HepG2 (cell line): Measurements from ENCODE around the gene CORO7. TPM values are rescaled to one million over a fixed set of nuclear protein-coding genes. Genes with fewer than 3 reads are reported as not detected.

Source experiments
- CCAR2 ChIP-seq: fragments of 200-400 bp; formaldehyde crosslinking; optimal IDR thresholded peaks from 2 replicates; pipeline ENCODE3; 2018; ENCODE audit warnings: low read depth, mild to moderate bottlenecking, low read length, moderate library complexity
- JDP2 ChIP-seq: sonication (generic); formaldehyde crosslinking; IDR thresholded peaks from 2 replicates; pipeline ENCODE4 v1.8.1; 2022; ENCODE audit warnings: missing genetic modification reagents, borderline replicate concordance
- KDM4B ChIP-seq: sonication (generic); formaldehyde crosslinking; IDR thresholded peaks from 2 replicates; pipeline ENCODE4 v1.4.0; 2020; ENCODE audit warnings: missing genetic modification reagents
- NFIC ChIP-seq: IDR thresholded peaks from 2 replicates; pipeline ENCODE4 v1.6.1; 2012; ENCODE audit warnings: mild to moderate bottlenecking, low read length, inconsistent platforms
- NKX3-1 ChIP-seq: sonication (generic); formaldehyde crosslinking; IDR thresholded peaks from 2 replicates; pipeline ENCODE4 v1.5.0; 2020; ENCODE audit warnings: missing genetic modification reagents
- RARG ChIP-seq: sonication (generic); formaldehyde crosslinking; IDR thresholded peaks from 2 replicates; pipeline ENCODE4 v1.4.0; 2020; ENCODE audit warnings: low read depth, mild to moderate bottlenecking, missing genetic modification reagents
- RORA ChIP-seq: sonication (generic); formaldehyde crosslinking; IDR thresholded peaks from 2 replicates; pipeline ENCODE4 v1.5.0; 2020; ENCODE audit warnings: mild to moderate bottlenecking, missing genetic modification reagents, moderate library complexity
- RXRA ChIP-seq: sonication (generic); formaldehyde crosslinking; IDR thresholded peaks from 2 replicates; pipeline ENCODE4 v1.5.1; 2020; ENCODE audit warnings: missing genetic modification reagents
- SIN3A ChIP-seq: IDR thresholded peaks from 2 replicates; pipeline ENCODE4 v1.6.1; 2011; ENCODE audit warnings: low read depth, mild to moderate bottlenecking, control low read depth, low read length, borderline replicate concordance
- ZHX2 ChIP-seq, 2 experiments: sonication (generic) in 1 of 2; formaldehyde crosslinking in 1 of 2; IDR thresholded peaks; 2 replicates each; pipeline versions ENCODE4 v1.6.1 to v1.9.0; 2014 to 2022; ENCODE audit warnings: antibody characterized with exemption in 1 of 2, borderline replicate concordance in 1 of 2, inconsistent platforms in 1 of 2, low read depth in 1 of 2, missing genetic modification reagents in 1 of 2
- ZIK1 ChIP-seq: sonication (generic); formaldehyde crosslinking; IDR thresholded peaks from 2 replicates; pipeline ENCODE4 v1.5.0; 2020; ENCODE audit warnings: mild to moderate bottlenecking, low read depth, missing genetic modification reagents, borderline replicate concordance
- ZMYM3 ChIP-seq: sonication (generic); formaldehyde crosslinking; IDR thresholded peaks from 2 replicates; pipeline ENCODE4 v1.5.1; 2020; ENCODE audit warnings: mild to moderate bottlenecking, missing genetic modification reagents
- ZMYM4 ChIP-seq: sonication (generic); formaldehyde crosslinking; IDR thresholded peaks from 2 replicates; pipeline ENCODE4 v1.8.1; 2023; ENCODE audit warnings: mild to moderate bottlenecking, missing genetic modification reagents
- ZNF34 ChIP-seq: sonication (generic); formaldehyde crosslinking; IDR thresholded peaks from 2 replicates; pipeline ENCODE4 v1.4.0; 2020; ENCODE audit warnings: mild to moderate bottlenecking, missing genetic modification reagents, borderline replicate concordance
- ZNF468 ChIP-seq: sonication (generic); formaldehyde crosslinking; IDR thresholded peaks from 2 replicates; pipeline ENCODE4 v1.8.0; 2022; ENCODE audit warnings: mild to moderate bottlenecking, moderate library complexity, missing genetic modification reagents
- ZNF609 ChIP-seq: sonication (generic); formaldehyde crosslinking; IDR thresholded peaks from 2 replicates; pipeline ENCODE4 v1.4.0; 2020; ENCODE audit warnings: mild to moderate bottlenecking, missing genetic modification reagents, borderline replicate concordance
- ZNF7 ChIP-seq: IDR thresholded peaks from 2 replicates; pipeline ENCODE4 v1.6.1; 2016; ENCODE audit warnings: missing biosample characterization, missing genetic modification reagents
- ZNF749 ChIP-seq: sonication (generic); formaldehyde crosslinking; IDR thresholded peaks from 2 replicates; pipeline ENCODE4 v1.8.0; 2022; ENCODE audit warnings: mild to moderate bottlenecking, missing genetic modification reagents, moderate library complexity, borderline replicate concordance
- ZNF773 ChIP-seq: sonication (generic); formaldehyde crosslinking; IDR thresholded peaks from 2 replicates; pipeline ENCODE4 v1.4.0; 2020; ENCODE audit warnings: missing genetic modification reagents, borderline replicate concordance
- polyA plus RNA-seq, 8 experiments: library from polyadenylated mRNA; depleted of rRNA in 3 of 8; stranded (reverse) in 7 of 8; unstranded in 1 of 8; fragments of >200 nt; fragmentation: Illumina TruSeq in 4 of 8; extraction: Trizol in 4 of 8; gene quantifications; 2 replicates each; pipeline versions ENCODE4 v1.2.1 to v1.2.3, GENCODE V29; 2011 to 2016; ENCODE audit warnings: low read depth in 4 of 8, missing spikeins in 1 of 8, mixed read lengths in 1 of 8; ENCODE audit not compliant: insufficient read depth in 1 of 8
- total RNA-seq, 5 experiments: library from RNA; depleted of rRNA; stranded (reverse); fragments of >200 nt; fragmentation: Illumina TruSeq; extraction: Trizol; gene quantifications; 2 replicates each; pipeline ENCODE4 v1.2.3, GENCODE V29; 2016; ENCODE audit warnings: low read depth in 1 of 5

Gene CORO7
- total and polyA plus RNA-seq, 2 of the 13 experiments (the other 11 are each of a cell fraction or from before 2014, with no cell fraction given): 9.9 to 14.3 TPM

- TF ChIP-seq ZIK1 (CRISPR knock-in tag): no peak
- no peak for TF ChIP-seq JDP2 (CRISPR knock-in tag)
- TF ChIP-seq RORA (CRISPR knock-in tag): no peak
- TF ChIP-seq ZMYM3 (CRISPR knock-in tag): peak; percentile 63
- TF ChIP-seq NKX3-1 (CRISPR knock-in tag): no peak; the same call in 1 of the 2 replicates
- TF ChIP-seq NFIC: no peak
- TF ChIP-seq ZNF609 (CRISPR knock-in tag): peak; percentile 55; the same call in 1 of the 2 replicates
- TF ChIP-seq ZHX2 (IDR thresholded peaks at IDR 0.05; ENCODE audit: low read depth): no peak; the same call in 1 of the 2 replicates
- no peak for TF ChIP-seq ZHX2 (CRISPR knock-in tag; IDR thresholded peaks at IDR 0.05; ENCODE audit: borderline replicate concordance)
- TF ChIP-seq CCAR2: no peak
- TF ChIP-seq SIN3A: peak; percentile 65; the same call in 1 of the 2 replicates
- TF ChIP-seq ZNF468 (CRISPR knock-in tag): peak; percentile 84; the same call in 1 of the 2 replicates
- TF ChIP-seq ZNF773 (CRISPR knock-in tag): no peak
- peak; percentile 25 for TF ChIP-seq ZNF749 (CRISPR knock-in tag)
- 0 out of 2 replicates have a peak, but pooled peaks have one; percentile 43 for TF ChIP-seq RARG
- 0 out of 2 replicates have a peak, but pooled peaks have one; percentile 31 for TF ChIP-seq ZNF34
- TF ChIP-seq ZNF7 (CRISPR knock-in tag): no peak
- peak; percentile 59; the same call in 1 of the 2 replicates for TF ChIP-seq KDM4B (CRISPR knock-in tag)
- TF ChIP-seq ZMYM4: no peak
- TF ChIP-seq RXRA (CRISPR knock-in tag): peak; percentile 88
Observed at GRCh38 chr16:4426021-4426684, 9.8 kb upstream of the CORO7 start (continued).
